GM12891 (cell line): Measurements from ENCODE around the gene PRAMEF12.

Experiments used
- PAX5 ChIP-seq: IDR thresholded peaks from 2 replicates; pipeline ENCODE4 v1.6.1; 2011; ENCODE audit warnings: low read length, moderate library complexity, mild to moderate bottlenecking; ENCODE audit not compliant: insufficient read depth, severe bottlenecking
- POLR2A ChIP-seq: IDR thresholded peaks from 2 replicates; pipeline ENCODE4 v1.6.1; 2011; ENCODE audit warnings: low read depth, low read length, control low read depth
- POLR2AphosphoS5 ChIP-seq: IDR thresholded peaks from 2 replicates; pipeline ENCODE4 v1.6.1; 2011; ENCODE audit warnings: low read depth, low read length, control low read depth
- TAF1 ChIP-seq: IDR thresholded peaks from 2 replicates; pipeline ENCODE4 v1.6.1; 2011; ENCODE audit warnings: low read depth, low read length, control low read depth

- TF ChIP-seq POLR2AphosphoS5 (no peak), TAF1 (no peak), POLR2A (no peak), PAX5 (no peak)
Observed at GRCh38 chr1:12798911-12799310, 25.4 kb downstream of the PRAMEF12 start.
